PFSK-1 (cell line): ENCODE data around the gene RNASE8.

Experiments used
- FOXP2 ChIP-seq: optimal IDR thresholded peaks from 2 replicates; pipeline ENCODE3; 2011; ENCODE audit warnings: borderline replicate concordance, control low read depth, inconsistent platforms; ENCODE audit not compliant: insufficient read depth; ENCODE audit errors: extremely low read length, extremely low read depth
- POLR2AphosphoS5 ChIP-seq: IDR thresholded peaks from 2 replicates; pipeline ENCODE4 v1.6.1; 2012; ENCODE audit warnings: low read depth, mild to moderate bottlenecking, control low read depth, low read length, moderate library complexity
- REST ChIP-seq, 2 experiments: IDR thresholded peaks; 2 replicates each; pipeline versions ENCODE4 v1.6.1 to v1.8.0; 2011 to 2012; ENCODE audit warnings: low read depth in 2 of 2, low read length in 2 of 2, control low read depth in 1 of 2, inconsistent platforms in 1 of 2, mild to moderate bottlenecking in 1 of 2, moderate library complexity in 1 of 2; ENCODE audit not compliant: insufficient read depth in 1 of 2
- SIN3A ChIP-seq: IDR thresholded peaks from 2 replicates; pipeline ENCODE4 v1.6.1; 2012; ENCODE audit warnings: mild to moderate bottlenecking, low read length, moderate library complexity, borderline replicate concordance; ENCODE audit not compliant: insufficient read depth
- TAF1 ChIP-seq: IDR thresholded peaks from 2 replicates; pipeline ENCODE4 v1.6.1; 2012; ENCODE audit warnings: low read length, control low read depth, borderline replicate concordance; ENCODE audit not compliant: insufficient read depth

Gene RNASE8

GRCh38 chr14:21016413-21017190, 41.0 kb upstream of the RNASE8 start:
- TF ChIP-seq FOXP2, result no peak
- no peak for TF ChIP-seq POLR2AphosphoS5
- TF ChIP-seq SIN3A, result no peak
- TF ChIP-seq TAF1, result no peak
- no peak for TF ChIP-seq REST (IDR thresholded peaks at IDR 0.05; ENCODE audit: insufficient read depth in 1 of 2, low read depth in 2 of 2, low read length in 2 of 2)

- TF ChIP-seq FOXP2 (no peak), POLR2AphosphoS5 (no peak), TAF1 (no peak), SIN3A (no peak), REST (IDR thresholded peaks at IDR 0.05; ENCODE audit: insufficient read depth in 1 of 2, low read depth in 2 of 2, low read length in 2 of 2) (no peak)
These were observed 39.9 kb upstream of the RNASE8 start for GRCh38 chr14:21017528-21018245.

- TF ChIP-seq REST (IDR thresholded peaks at IDR 0.05; ENCODE audit: insufficient read depth in 1 of 2, low read depth in 2 of 2, low read length in 2 of 2), result no peak
- TF ChIP-seq POLR2AphosphoS5, result no peak
- TF ChIP-seq SIN3A, result no peak
- no peak for TF ChIP-seq TAF1
- no peak for TF ChIP-seq FOXP2
These were observed 39.3 kb upstream of the RNASE8 start for GRCh38 chr14:21018286-21018685.

GRCh38 chr14:21018781-21019180, 38.8 kb upstream of the RNASE8 start:
- TF ChIP-seq SIN3A, result no peak
- no peak for TF ChIP-seq FOXP2
- no peak for TF ChIP-seq TAF1
- TF ChIP-seq POLR2AphosphoS5, result no peak
- TF ChIP-seq REST (IDR thresholded peaks at IDR 0.05; ENCODE audit: insufficient read depth in 1 of 2, low read depth in 2 of 2, low read length in 2 of 2), result no peak
